Activated CD8-positive, alpha-beta memory T cell treated with anti-CD3 and anti-CD28 coated beads for 4 hours (primary cell): ENCODE measurements around the gene CCDC179.
A peak's percentile ranks its signal among the peaks of the same experiment; 100 is the strongest.

ENCODE experiments used
- DNase-seq, 2 donors: peaks; one replicate each; pipeline ENCODE4 v3.0.0-alpha.2; 2020; ENCODE audit warnings: low read depth in 2 of 2

Gene CCDC179

GRCh38 chr11:22860241-22860640 is at the start of gene CCDC179:
TSS of gene CCDC179 (minus strand) at chr11:22860474. CDS start at chr11:22860421, 53 bp downstream.
- no peak for DNase-seq

- DNase-seq = no peak
These were observed 43.5 kb upstream of the CCDC179 start for GRCh38 chr11:22903782-22904181.

GRCh38 chr11:22901603-22902002 is 41.3 kb upstream of the CCDC179 start:
- no peak for DNase-seq

GRCh38 chr11:22900764-22901486 is 40.7 kb upstream of the CCDC179 start:
- no peak for DNase-seq

- DNase-seq = no peak
These were observed 37.8 kb upstream of the CCDC179 start for GRCh38 chr11:22898036-22898435.

GRCh38 chr11:22890227-22890626 is 30.0 kb upstream of the CCDC179 start:
- DNase-seq = no peak

GRCh38 chr11:22884217-22884616 is 23.9 kb upstream of the CCDC179 start:
- DNase-seq = no peak

GRCh38 chr11:22879630-22880029 is 19.4 kb upstream of the CCDC179 start:
- DNase-seq = no peak

- no peak for DNase-seq
These were observed 18.3 kb upstream of the CCDC179 start for GRCh38 chr11:22878604-22879003.

GRCh38 chr11:22878039-22878438 is 17.8 kb upstream of the CCDC179 start:
- no peak for DNase-seq

- DNase-seq = peak; percentile 4 to 20
These were observed 15.7 kb upstream of the CCDC179 start for GRCh38 chr11:22875869-22876473.

- DNase-seq = no peak
These were observed 9.1 kb upstream of the CCDC179 start for GRCh38 chr11:22869325-22869724.

GRCh38 chr11:22859756-22860155 is 518 bp downstream of the CCDC179 start:
- DNase-seq = no peak

- DNase-seq = no peak
These were observed 8.8 kb downstream of the CCDC179 start for GRCh38 chr11:22851477-22851876.

GRCh38 chr11:22846726-22847125 is 13.5 kb downstream of the CCDC179 start:
- no peak for DNase-seq

- no peak for DNase-seq
These were observed 27.8 kb downstream of the CCDC179 start for GRCh38 chr11:22832315-22833015.

- DNase-seq = no peak
These were observed 30.2 kb downstream of the CCDC179 start for GRCh38 chr11:22830082-22830414.

- DNase-seq = peak; percentile 83 to 87
These were observed 30.8 kb downstream of the CCDC179 start, which contains the start of gene SVIP for GRCh38 chr11:22829231-22830081. TSS of gene SVIP (minus strand) at chr11:22829801. CDS start at chr11:22829748, 53 bp downstream.

GRCh38 chr11:22828373-22828772 is 31.9 kb downstream of the CCDC179 start:
- DNase-seq = no peak

GRCh38 chr11:22822203-22822602 is 38.1 kb downstream of the CCDC179 start:
- DNase-seq = no peak

GRCh38 chr11:22809893-22810292 is 50.4 kb downstream of the CCDC179 start:
- DNase-seq = no peak
